H9 (cell line): ENCODE measurements around the gene CDH4. TPM values are rescaled to one million over a fixed set of nuclear protein-coding genes. Genes with fewer than 3 reads are reported as not detected.

ENCODE experiments used
- DNase-seq: peaks from one replicate; pipeline ENCODE4 v3.0.0-alpha.2; 2017
- H2AFZ ChIP-seq: one replicate; pipeline ENCODE4 v1.6.1; 2013; ENCODE audit warnings: mild to moderate bottlenecking, low read length, control low read depth, moderate library complexity
- H2AK5ac ChIP-seq: 2 replicates; pipeline ENCODE4 v1.6.1; 2013; ENCODE audit warnings: low read length, control low read depth, mixed read lengths; ENCODE audit not compliant: insufficient read length
- H2BK120ac ChIP-seq: one replicate; pipeline ENCODE4 v1.6.1; 2013; ENCODE audit warnings: low read depth, mild to moderate bottlenecking, low read length, control low read depth, inconsistent platforms; ENCODE audit not compliant: poor library complexity, severe bottlenecking
- H2BK12ac ChIP-seq: 2 replicates; pipeline ENCODE4 v1.6.1; 2013; ENCODE audit warnings: low read length, control low read depth, mixed read lengths, low read depth; ENCODE audit not compliant: insufficient read length
- H2BK15ac ChIP-seq: 2 replicates; pipeline ENCODE4 v1.6.1; 2013; ENCODE audit warnings: low read depth, low read length, control low read depth
- H2BK20ac ChIP-seq: one replicate; pipeline ENCODE4 v1.6.1; 2013; ENCODE audit warnings: low read depth, mild to moderate bottlenecking, low read length, control low read depth, inconsistent platforms; ENCODE audit not compliant: poor library complexity, severe bottlenecking
- H2BK5ac ChIP-seq: 2 replicates; pipeline ENCODE4 v1.6.1; 2013; ENCODE audit warnings: low read length, control low read depth, mixed read lengths; ENCODE audit not compliant: insufficient read length
- H3K14ac ChIP-seq: 2 replicates; pipeline ENCODE4 v1.6.1; 2013; ENCODE audit warnings: low read length, control low read depth; ENCODE audit not compliant: insufficient read depth
- H3K18ac ChIP-seq: 2 replicates; pipeline ENCODE4 v1.6.1; 2013; ENCODE audit warnings: low read depth, mild to moderate bottlenecking, mixed read lengths, low read length, control low read depth; ENCODE audit not compliant: insufficient read length
- H3K23ac ChIP-seq: 2 replicates; pipeline ENCODE4 v1.6.1; 2013; ENCODE audit warnings: low read length, control low read depth, mixed read lengths, low read depth; ENCODE audit not compliant: insufficient read length
- H3K23me2 ChIP-seq: 2 replicates; pipeline ENCODE4 v1.6.1; 2013; ENCODE audit warnings: low read depth, mild to moderate bottlenecking, mixed read lengths, low read length, control low read depth; ENCODE audit not compliant: insufficient read length, poor library complexity, severe bottlenecking
- H3K27ac ChIP-seq: 2 replicates; pipeline ENCODE4 v1.5.1; 2013; ENCODE audit warnings: low read length, control low read depth, mixed read lengths, low read depth; ENCODE audit not compliant: insufficient read length
- H3K27me3 ChIP-seq: 2 replicates; pipeline ENCODE4 v1.6.1; 2013; ENCODE audit warnings: low read length, control low read depth, inconsistent platforms; ENCODE audit not compliant: insufficient read depth
- H3K4ac ChIP-seq: 2 replicates; pipeline ENCODE4 v1.6.1; 2013; ENCODE audit warnings: low read depth, mild to moderate bottlenecking, control low read depth, inconsistent platforms, low read length, moderate library complexity
- H3K4me1 ChIP-seq: 2 replicates; pipeline ENCODE4 v1.6.1; 2013; ENCODE audit warnings: low read length, control low read depth, inconsistent platforms; ENCODE audit not compliant: insufficient read depth
- H3K4me2 ChIP-seq: 2 replicates; pipeline ENCODE4 v1.6.1; 2013; ENCODE audit warnings: low read length, control low read depth, mixed read lengths; ENCODE audit not compliant: insufficient read length, insufficient read depth
- H3K56ac ChIP-seq: 2 replicates; pipeline ENCODE4 v1.6.1; 2013; ENCODE audit warnings: low read depth, mild to moderate bottlenecking, mixed read lengths, low read length, control low read depth; ENCODE audit not compliant: insufficient read length
- H3K79me1 ChIP-seq: 2 replicates; pipeline ENCODE4 v1.6.1; 2013; ENCODE audit warnings: low read depth, mild to moderate bottlenecking, moderate library complexity, low read length, control low read depth, inconsistent platforms; ENCODE audit not compliant: insufficient read depth, poor library complexity, severe bottlenecking
- H3K79me2 ChIP-seq: 2 replicates; pipeline ENCODE4 v1.6.1; 2013; ENCODE audit warnings: low read length, control low read depth, inconsistent platforms; ENCODE audit not compliant: insufficient read depth
- H3K9ac ChIP-seq: 2 replicates; pipeline ENCODE4 v1.6.1; 2013; ENCODE audit warnings: low read length, control low read depth, mixed read lengths; ENCODE audit not compliant: insufficient read length; ENCODE audit errors: extremely low read depth
- H3K9me3 ChIP-seq: one replicate; pipeline ENCODE4 v1.6.1; 2013; ENCODE audit warnings: low read depth, low read length, inconsistent platforms; ENCODE audit not compliant: control insufficient read depth
- H3T11ph ChIP-seq: one replicate; pipeline ENCODE4 v1.6.1; 2013; ENCODE audit warnings: mild to moderate bottlenecking, low read length, control low read depth, inconsistent platforms
- H4K20me1 ChIP-seq: one replicate; pipeline ENCODE4 v1.6.1; 2013; ENCODE audit not compliant: control insufficient read depth, insufficient read length, insufficient read depth
- H4K5ac ChIP-seq: 2 replicates; pipeline ENCODE4 v1.6.1; 2013; ENCODE audit warnings: low read depth, mild to moderate bottlenecking, mixed read lengths, low read length, control low read depth; ENCODE audit not compliant: insufficient read length
- H4K8ac ChIP-seq: replicated peaks from 2 replicates; pipeline ENCODE4 v1.6.1; 2013; ENCODE audit warnings: low read length, control low read depth, mixed read lengths, low read depth; ENCODE audit not compliant: insufficient read length
- H4K91ac ChIP-seq: 2 replicates; pipeline ENCODE4 v1.6.1; 2013; ENCODE audit warnings: low read depth, mild to moderate bottlenecking, moderate library complexity, mixed read lengths, low read length, control low read depth; ENCODE audit not compliant: insufficient read length
- H3K27ac Mint-ChIP-seq, 3 experiments: 2 replicates in 2 of 3; 3 replicates in 1 of 3; pipeline ENCODE4 v1.8.0; 2020 to 2021; ENCODE audit warnings: mixed read lengths in 3 of 3, mild to moderate bottlenecking in 1 of 3, moderate library complexity in 1 of 3
- H3K27me3 Mint-ChIP-seq: 2 replicates; pipeline ENCODE4 v1.8.0; 2021; ENCODE audit warnings: low read depth, mild to moderate bottlenecking, moderate library complexity, mixed read lengths
- H3K36me3 Mint-ChIP-seq, 3 experiments: 2 replicates in 2 of 3; 3 replicates in 1 of 3; pipeline ENCODE4 v1.8.0; 2020 to 2021; ENCODE audit warnings: low read depth in 3 of 3, mixed read lengths in 3 of 3; ENCODE audit not compliant: insufficient read depth in 1 of 3
- H3K4me1 Mint-ChIP-seq, 2 experiments: 2 replicates each; pipeline ENCODE4 v1.8.0; 2020; ENCODE audit warnings: mixed read lengths in 2 of 2
- H3K4me3 Mint-ChIP-seq, 2 experiments: 2 replicates in 1 of 2; 3 replicates in 1 of 2; pipeline ENCODE4 v1.8.0; 2020 to 2021; ENCODE audit warnings: mild to moderate bottlenecking in 2 of 2, mixed read lengths in 2 of 2, moderate library complexity in 1 of 2
- H3K9me3 Mint-ChIP-seq, 2 experiments: 2 replicates in 1 of 2; 3 replicates in 1 of 2; pipeline ENCODE4 v1.8.0; 2020; ENCODE audit warnings: mild to moderate bottlenecking in 2 of 2, mixed read lengths in 2 of 2, moderate library complexity in 1 of 2
- CTCF ChIP-seq: fragments of 200-600 bp; sonication (generic); conservative IDR thresholded peaks from 3 replicates; pipeline ENCODE4 v1.8.0; 2021; ENCODE audit warnings: antibody characterized with exemption, mild to moderate bottlenecking
- WGBS: extraction: QIAGEN DNeasy Blood & Tissue Kit; methylation state at CpG from one replicate; pipeline ENCODE4 v1.1.7; 2013; ENCODE audit warnings: missing lambda C conversion rate, low lambda C conversion rate, mixed read lengths; ENCODE audit not compliant: insufficient read length; ENCODE audit errors: extremely low coverage; 5-methylcytosine and 5-hydroxymethylcytosine counted together
- total RNA-seq: library from RNA; stranded (reverse); gene quantifications from 2 replicates; pipeline ENCODE4 v1.2.1, GENCODE V29; 2021

CDH4 gene
- total RNA-seq, 1 experiment from 2014 or later: 3.0 TPM

DNA sequence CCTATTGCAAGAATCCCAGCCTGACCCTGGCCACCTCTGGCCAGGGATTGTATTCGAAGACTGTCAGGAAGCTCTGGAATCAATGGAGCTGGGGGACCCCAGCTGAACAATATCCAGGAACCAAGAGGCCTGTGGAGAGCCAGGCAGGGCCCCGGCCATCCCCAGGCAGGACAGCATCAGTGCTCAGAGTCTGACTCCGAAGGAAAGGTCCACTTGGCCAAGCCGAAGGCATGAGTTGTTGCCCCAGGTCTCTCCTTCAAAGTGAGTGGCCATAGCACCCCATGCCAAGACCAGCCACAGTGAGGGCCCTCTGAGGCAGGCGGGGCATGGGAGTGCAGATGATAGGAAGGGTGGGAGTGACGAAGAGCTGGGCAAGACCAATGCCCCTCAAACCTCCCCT lies 193.1 kb downstream of the CDH4 start:
- Histone ChIP-seq H2BK120ac (no peak overlapping the region), H3K9ac (no peak overlapping the region), H3K27me3 (no peaks in the 10 kb centered on the region), H3K9me3 (no peaks in the 10 kb centered on the region), H3K79me1 (no peaks in the 10 kb centered on the region), H3K4me2 (no peak overlapping the region), H3K79me2 (no peaks in the 10 kb centered on the region), H2BK12ac (no peak overlapping the region), H4K91ac (no peak overlapping the region), H3K18ac (no peak overlapping the region), H3K56ac (no peak overlapping the region), H4K20me1 (no peaks in the 10 kb centered on the region), H3K4ac (no peak overlapping the region), H3T11ph (no peak overlapping the region), H4K5ac (no peak overlapping the region), H2BK15ac (no peak overlapping the region), H4K8ac (no peak overlapping the region), H3K23me2 (no peaks in the 10 kb centered on the region), H3K14ac (no peak overlapping the region), H3K27ac (no peak overlapping the region), H2AK5ac (no peak overlapping the region), H3K4me1 (peaks cover 16% of the 10 kb centered on the region; the same call in 1 of the 2 replicates), H3K23ac (no peak overlapping the region), H2BK20ac (no peak overlapping the region), H2BK5ac (no peak overlapping the region), H2AFZ (no peak overlapping the region)
- Mint-ChIP-seq H3K4me3 (no peak overlapping the region), H3K36me3 (no peaks in the 10 kb centered on the region; a peak in 1 of 7 replicates), H3K27ac (no peak overlapping the region), H3K4me1 (peaks cover 44 to 46% of the 10 kb centered on the region in 2 experiments), H3K9me3 (no peaks in the 10 kb centered on the region), H3K27me3 (peaks cover 3% of the 10 kb centered on the region; the same call in 1 of the 2 replicates)
- no peak for DNase-seq
- TF ChIP-seq CTCF: no peak
- WGBS: no CpG with 5 or more reads among the region's 6 CpGs
